CD8-positive, alpha-beta memory T cell (primary cell): Measurements from ENCODE around the gene ITIH1. TPM values are rescaled to one million over a fixed set of nuclear protein-coding genes. Genes with fewer than 3 reads are reported as not detected.
"Not testable (repeated sequence)": the region's sequence is repeated elsewhere in the genome, so short reads cannot be mapped to it uniquely, and the experiment has no call there.

Experiments
- CTCF ChIA-PET: fragments of 350-600 bp; sonication (Branson Sonifier 250); formaldehyde crosslinking; loops from one replicate; lab custom pipeline; 2021; ENCODE audit warnings: antibody characterized with exemption; lab: Charles Lee
- POLR2A ChIA-PET: fragments of 350-600 bp; sonication (Branson Sonifier 250); formaldehyde crosslinking; loops from one replicate; lab custom pipeline; 2021; ENCODE audit warnings: antibody characterized with exemption; lab: Charles Lee
- DNase-seq, 5 donors: peaks; one replicate each; pipeline versions ENCODE4 v3.0.0 to v3.0.0-alpha.2; 2020 to 2022; ENCODE audit warnings: mixed read lengths in 1 of 5
- H3K27ac ChIP-seq: one replicate; pipeline ENCODE4 v1.7.0; 2013; ENCODE audit warnings: low read depth, mild to moderate bottlenecking, low read length, moderate library complexity
- H3K27me3 ChIP-seq: 2 replicates; pipeline ENCODE4 v1.7.0; 2013; ENCODE audit warnings: low read length, mild to moderate bottlenecking; ENCODE audit not compliant: insufficient read depth, poor library complexity, severe bottlenecking
- H3K36me3 ChIP-seq: 2 replicates; pipeline ENCODE4 v1.7.0; 2013; ENCODE audit warnings: mild to moderate bottlenecking, low read length, moderate library complexity; ENCODE audit not compliant: insufficient read depth
- H3K4me1 ChIP-seq: 2 replicates; pipeline ENCODE4 v1.7.0; 2013; ENCODE audit warnings: mild to moderate bottlenecking, low read length, moderate library complexity; ENCODE audit not compliant: insufficient read depth
- H3K4me3 ChIP-seq: 2 replicates; pipeline ENCODE4 v1.7.0; 2013; ENCODE audit warnings: mild to moderate bottlenecking, low read length
- H3K9me3 ChIP-seq: 2 replicates; pipeline ENCODE4 v1.7.0; 2013; ENCODE audit warnings: mild to moderate bottlenecking, low read length
- H3K27ac Mint-ChIP-seq, 8 donors: one replicate each; pipeline ENCODE4 v1.8.0; 2020 to 2021; ENCODE audit warnings: mixed read lengths in 8 of 8, mild to moderate bottlenecking in 6 of 8, inconsistent platforms in 3 of 8, moderate library complexity in 3 of 8
- H3K27me3 Mint-ChIP-seq, 2 donors: one replicate each; pipeline ENCODE4 v1.8.0; 2020 to 2021; ENCODE audit warnings: mixed read lengths in 2 of 2, mild to moderate bottlenecking in 1 of 2, moderate library complexity in 1 of 2
- H3K36me3 Mint-ChIP-seq, 3 donors: one replicate each; pipeline ENCODE4 v1.8.0; 2020 to 2021; ENCODE audit warnings: mixed read lengths in 3 of 3, inconsistent platforms in 1 of 3, mild to moderate bottlenecking in 1 of 3
- H3K4me1 Mint-ChIP-seq, 3 donors: one replicate each; pipeline ENCODE4 v1.8.0; 2020 to 2021; ENCODE audit warnings: mixed read lengths in 3 of 3, inconsistent platforms in 1 of 3, mild to moderate bottlenecking in 1 of 3
- H3K4me3 Mint-ChIP-seq, 7 donors: one replicate each; pipeline ENCODE4 v1.8.0; 2020 to 2021; ENCODE audit warnings: mixed read lengths in 7 of 7, mild to moderate bottlenecking in 6 of 7, moderate library complexity in 4 of 7, inconsistent platforms in 2 of 7
- H3K9me3 Mint-ChIP-seq, 5 donors: one replicate each; pipeline ENCODE4 v1.8.0; 2020 to 2022; ENCODE audit warnings: mixed read lengths in 5 of 5, mild to moderate bottlenecking in 3 of 5, moderate library complexity in 2 of 5, inconsistent platforms in 1 of 5
- polyA plus RNA-seq: library from polyadenylated mRNA; unstranded; fragments of 300-500 nt; fragmentation: Illumina TruSeq; gene quantifications from one replicate; pipeline ENCODE4 v1.2.3, GENCODE V29; 2021
- total RNA-seq, 2 experiments: library from RNA; stranded (reverse); gene quantifications; one replicate each; pipeline ENCODE4 v1.2.3, GENCODE V29; 2021

The ITIH1 gene
- total RNA-seq (not detected), polyA plus RNA-seq (not detected)

GRCh38 chr3:52777127-52777958 lies at the start of gene ITIH1:
ITIH1 (plus strand) TSS chr3:52777599; CDS start chr3:52777616, 17 bp downstream.
- Mint-ChIP-seq H3K27ac (peak within 1 kb of the TSS in 1 of 8 donors; percentile 54), H3K4me1 (no peaks in the 10 kb centered on the region), H3K27me3 (peaks cover 0 to 5% of the 10 kb centered on the region in 2 donors), H3K36me3 (no peaks in the 10 kb centered on the region), H3K9me3 (no peaks in the 10 kb centered on the region), H3K4me3 (no peak within 1 kb of the TSS)
- Histone ChIP-seq H3K9me3 (no peaks in the 10 kb centered on the region), H3K4me3 (no peak within 1 kb of the TSS), H3K27ac (no peak within 1 kb of the TSS), H3K36me3 (no peaks in the 10 kb centered on the region), H3K27me3 (no peaks in the 10 kb centered on the region), H3K4me1 (no peaks in the 10 kb centered on the region)
- ChIA-PET POLR2A (no interaction called here), CTCF (no interaction called here)
- peak in 1 of 5 donors; percentile 38 for DNase-seq

- H3K27me3 Mint-ChIP-seq, CTCF ChIA-PET, H3K9me3 ChIP-seq, DNase-seq, H3K36me3 ChIP-seq, H3K4me1 Mint-ChIP-seq, H3K4me3 ChIP-seq, H3K27ac Mint-ChIP-seq, H3K4me3 Mint-ChIP-seq, H3K27me3 ChIP-seq, H3K4me1 ChIP-seq, POLR2A ChIA-PET, H3K27ac ChIP-seq: not testable (repeated sequence)
- Mint-ChIP-seq H3K36me3 (peaks cover 25 to 61% (median 53%) of the 10 kb centered on the region in 3 donors), H3K9me3 (peaks cover 0 to 31% (median 20%) of the 10 kb centered on the region in 5 donors)
These were observed 48.6 kb upstream of the ITIH1 start for GRCh38 chr3:52728753-52729152.

- H3K27ac ChIP-seq, result no peak overlapping the region
- DNase-seq, result no peak
- H3K36me3 ChIP-seq, result peaks cover 11% of the 10 kb centered on the region
- CTCF ChIA-PET, result no interaction called here
- peaks cover 32 to 71% (median 67%) of the 10 kb centered on the region in 3 donors for H3K36me3 Mint-ChIP-seq
- H3K4me3 ChIP-seq, result no peak overlapping the region
- no peaks in the 10 kb centered on the region for H3K27me3 Mint-ChIP-seq
- H3K27ac Mint-ChIP-seq, result peak overlapping the region in 1 of 8 donors; percentile 51
- POLR2A ChIA-PET, result no interaction called here
- no peaks in the 10 kb centered on the region for H3K27me3 ChIP-seq
- H3K9me3 Mint-ChIP-seq, result peaks cover 0 to 31% (median 20%) of the 10 kb centered on the region in 5 donors
- peaks cover 8% of the 10 kb centered on the region for H3K9me3 ChIP-seq
- no peak overlapping the region for H3K4me3 Mint-ChIP-seq
- H3K4me1 Mint-ChIP-seq, result peaks cover 0 to 4% (median 0%) of the 10 kb centered on the region in 3 donors
- H3K4me1 ChIP-seq, result no peaks in the 10 kb centered on the region
These were observed 46.7 kb upstream of the ITIH1 start for GRCh38 chr3:52730681-52731080.

- DNase-seq, result no peak
- no peak overlapping the region for H3K4me3 ChIP-seq
These were observed 45.8 kb upstream of the ITIH1 start for GRCh38 chr3:52731590-52731989.

GRCh38 chr3:52733256-52733891 lies 44.0 kb upstream of the ITIH1 start:
- Histone ChIP-seq H3K27me3 (no peaks in the 10 kb centered on the region), H3K9me3 (peaks cover 8% of the 10 kb centered on the region), H3K4me1 (no peaks in the 10 kb centered on the region), H3K27ac (no peak overlapping the region), H3K4me3 (no peak overlapping the region), H3K36me3 (peaks cover 13% of the 10 kb centered on the region)
- Mint-ChIP-seq H3K9me3 (peaks cover 0 to 29% (median 17%) of the 10 kb centered on the region in 5 donors), H3K27me3 (no peaks in the 10 kb centered on the region), H3K27ac (no peak overlapping the region), H3K4me1 (peaks cover 0 to 4% (median 0%) of the 10 kb centered on the region in 3 donors), H3K4me3 (no peak overlapping the region), H3K36me3 (peaks cover 36 to 81% (median 66%) of the 10 kb centered on the region in 3 donors)
- ChIA-PET POLR2A (no interaction called here), CTCF (no interaction called here)
- no peak for DNase-seq

More at GRCh38 chr3:52731590-52731989, 45.8 kb upstream of the ITIH1 start:
- peaks cover 8% of the 10 kb centered on the region for H3K9me3 ChIP-seq
- H3K36me3 ChIP-seq, result peaks cover 13% of the 10 kb centered on the region
- no peaks in the 10 kb centered on the region for H3K27me3 ChIP-seq
- peaks cover 0 to 4% (median 0%) of the 10 kb centered on the region in 3 donors for H3K4me1 Mint-ChIP-seq
- H3K9me3 Mint-ChIP-seq, result peaks cover 0 to 31% (median 20%) of the 10 kb centered on the region in 5 donors
- H3K4me1 ChIP-seq, result no peaks in the 10 kb centered on the region
- H3K4me3 Mint-ChIP-seq, result no peak overlapping the region
- no peaks in the 10 kb centered on the region for H3K27me3 Mint-ChIP-seq
- no peak overlapping the region for H3K27ac ChIP-seq
- H3K27ac Mint-ChIP-seq, result no peak overlapping the region
- peaks cover 33 to 72% (median 71%) of the 10 kb centered on the region in 3 donors for H3K36me3 Mint-ChIP-seq
- POLR2A ChIA-PET, result no interaction called here
- CTCF ChIA-PET, result no interaction called here

GRCh38 chr3:52739730-52740129 lies 37.7 kb upstream of the ITIH1 start:
- ChIA-PET CTCF (no interaction called here), POLR2A (no interaction called here)
- Histone ChIP-seq H3K36me3 (peaks cover 15% of the 10 kb centered on the region), H3K4me1 (no peaks in the 10 kb centered on the region), H3K27me3 (no peaks in the 10 kb centered on the region), H3K27ac (no peak overlapping the region), H3K4me3 (no peak overlapping the region), H3K9me3 (no peaks in the 10 kb centered on the region)
- H3K27ac Mint-ChIP-seq, result peak overlapping the region in 2 of 8 donors; percentile 48 to 57
- no peak overlapping the region for H3K4me3 Mint-ChIP-seq
- H3K4me1 Mint-ChIP-seq, result no peaks in the 10 kb centered on the region
- no peaks in the 10 kb centered on the region for H3K27me3 Mint-ChIP-seq
- H3K9me3 Mint-ChIP-seq, result peaks cover 0 to 2% (median 0%) of the 10 kb centered on the region in 5 donors
- DNase-seq, result no peak
- H3K36me3 Mint-ChIP-seq, result peaks cover 15 to 79% (median 23%) of the 10 kb centered on the region in 3 donors

- ChIA-PET POLR2A (no interaction called here), CTCF (interaction anchor here (0.8 kb wide), 1 partner anchor 329 kb away, joined by 3 read pairs; no protein-coding TSS in a partner anchor)
- no peaks in the 10 kb centered on the region for H3K27me3 ChIP-seq
- no peak overlapping the region for H3K27ac ChIP-seq
- H3K4me1 Mint-ChIP-seq, result no peaks in the 10 kb centered on the region
- DNase-seq, result peak in 1 of 5 donors; percentile 22
- H3K27ac Mint-ChIP-seq, result peak overlapping the region in 2 of 8 donors; percentile 36 to 60
- H3K9me3 ChIP-seq, result no peaks in the 10 kb centered on the region
- H3K4me1 ChIP-seq, result no peaks in the 10 kb centered on the region
- peaks cover 0 to 2% (median 0%) of the 10 kb centered on the region in 5 donors for H3K9me3 Mint-ChIP-seq
- no peak overlapping the region for H3K4me3 Mint-ChIP-seq
- no peak overlapping the region for H3K4me3 ChIP-seq
- peaks cover 16 to 82% (median 23%) of the 10 kb centered on the region in 3 donors for H3K36me3 Mint-ChIP-seq
- H3K27me3 Mint-ChIP-seq, result no peaks in the 10 kb centered on the region
- H3K36me3 ChIP-seq, result peaks cover 24% of the 10 kb centered on the region
These were observed 34.9 kb upstream of the ITIH1 start for GRCh38 chr3:52742418-52743041.
